Measurements from ENCODE around the gene ZNF385B. TPM values are rescaled to one million over a fixed set of nuclear protein-coding genes. Genes with fewer than 3 reads are reported as not detected.

Gene ZNF385B
- total and polyA plus RNA-seq, 7 donors, result 0.35 to 5.6 (median 3.0) TPM; not detected in 1

GRCh38 chr2:179758636-179759035 lies 102.8 kb downstream of the ZNF385B start:
- no peaks in the 10 kb centered on the region for H3K27me3 ChIP-seq
- H3K9me3 ChIP-seq, result no peaks in the 10 kb centered on the region
- TF ChIP-seq CTCF (IDR thresholded peaks at IDR 0.05) (no peak), EP300 (IDR thresholded peaks at IDR 0.05) (no peak), POLR2A (IDR thresholded peaks at IDR 0.05) (no peak), POLR2AphosphoS5 (IDR thresholded peaks at IDR 0.05) (no peak)
- H3K27ac ChIP-seq, result no peak overlapping the region
- intact Hi-C loops (cut with DNase I), result no loop called here
- H3K4me3 ChIP-seq, result no peak overlapping the region
- no peaks in the 10 kb centered on the region for H3K36me3 ChIP-seq
- no peaks in the 10 kb centered on the region for H3K4me1 ChIP-seq
- no peak for DNase-seq
- 87 to 92% methylated on average over 3 of the region's 3 CpGs for WGBS, 2 donors

- Histone ChIP-seq H3K4me1 (peaks cover 0 to 10% (median 0%) of the 10 kb centered on the region in 4 donors), H3K27ac (no peak overlapping the region), H3K9me3 (no peaks in the 10 kb centered on the region), H3K36me3 (no peaks in the 10 kb centered on the region), H3K27me3 (no peaks in the 10 kb centered on the region), H3K4me3 (no peak overlapping the region)
- 7 to 15% methylated on average over 4 of the region's 4 CpGs for WGBS, 2 donors
- TF ChIP-seq EP300 (IDR thresholded peaks at IDR 0.05) (no peak), CTCF (IDR thresholded peaks at IDR 0.05) (peak in 3 of 4 experiments; percentile 40 to 61 (median 40))
- DNase-seq, result no peak
- intact Hi-C loops (cut with DNase I), result loop anchor here (2.0 kb wide), 1 partner anchor 328 kb away; no protein-coding TSS in a partner anchor
Measured at GRCh38 chr2:179751163-179751809, 110.1 kb downstream of the ZNF385B start.

GRCh38 chr2:179749210-179749609 lies 112.2 kb downstream of the ZNF385B start:
- Histone ChIP-seq H3K9me3 (no peaks in the 10 kb centered on the region), H3K36me3 (no peaks in the 10 kb centered on the region), H3K4me1 (peaks cover 0 to 10% (median 0%) of the 10 kb centered on the region in 4 donors), H3K27ac (no peak overlapping the region), H3K27me3 (no peaks in the 10 kb centered on the region), H3K4me3 (no peak overlapping the region)
- TF ChIP-seq EP300 (IDR thresholded peaks at IDR 0.05) (no peak), POLR2AphosphoS5 (IDR thresholded peaks at IDR 0.05) (no peak), CTCF (IDR thresholded peaks at IDR 0.05) (no peak), POLR2A (IDR thresholded peaks at IDR 0.05) (no peak)
- intact Hi-C loops (cut with DNase I), result loop anchor here (10.0 kb wide), 2 partner anchors 524 to 954 kb away; no protein-coding TSS in a partner anchor
- DNase-seq, result no peak
- WGBS, 2 donors, result 30 to 58% methylated on average over 1 of the region's 1 CpG

GRCh38 chr2:179746981-179747380 lies 114.4 kb downstream of the ZNF385B start:
- DNase-seq, result no peak
- no peak overlapping the region for H3K27ac ChIP-seq
- H3K9me3 ChIP-seq, result no peaks in the 10 kb centered on the region
- WGBS, 2 donors, result 88 to 92% methylated on average over 5 of the region's 5 CpGs
- no peaks in the 10 kb centered on the region for H3K27me3 ChIP-seq
- intact Hi-C loops (cut with DNase I), result loop anchor here (10.0 kb wide), 2 partner anchors 522 to 952 kb away; no protein-coding TSS in a partner anchor
- peaks cover 0 to 10% (median 0%) of the 10 kb centered on the region in 4 donors for H3K4me1 ChIP-seq
- no peak overlapping the region for H3K4me3 ChIP-seq
- H3K36me3 ChIP-seq, result no peaks in the 10 kb centered on the region
- TF ChIP-seq CTCF (IDR thresholded peaks at IDR 0.05), result no peak
- no peak for TF ChIP-seq POLR2AphosphoS5 (IDR thresholded peaks at IDR 0.05)
- TF ChIP-seq POLR2A (IDR thresholded peaks at IDR 0.05), result no peak
- TF ChIP-seq EP300 (IDR thresholded peaks at IDR 0.05), result no peak
